ENCODE results near the gene KRTAP5-8.
"Not testable (repeated sequence)": the region's sequence is repeated elsewhere in the genome, so short reads cannot be mapped to it uniquely, and the experiment has no call there.

KRTAP5-8 gene

GRCh38 chr11:71542879-71543777 is 5.3 kb downstream of the KRTAP5-8 start:
- in situ Hi-C loops (cut with MboI; ENCODE audit: low sequenced_read_pairs): no loop called here

- in situ Hi-C loops (cut with MboI; ENCODE audit: low sequenced_read_pairs): no loop called here
These were observed 6.0 kb downstream of the KRTAP5-8 start for GRCh38 chr11:71543866-71544265.

- in situ Hi-C loops (cut with MboI; ENCODE audit: low sequenced_read_pairs): no loop called here
These were observed 6.8 kb downstream of the KRTAP5-8 start for GRCh38 chr11:71544525-71545214.

- in situ Hi-C loops (cut with MboI; ENCODE audit: low sequenced_read_pairs): no loop called here
These were observed 7.7 kb downstream of the KRTAP5-8 start for GRCh38 chr11:71545405-71545966.

GRCh38 chr11:71548120-71548519 is 10.3 kb downstream of the KRTAP5-8 start, which contains the start of gene KRTAP5-9:
TSS of gene KRTAP5-9 (plus strand) at chr11:71548420. CDS start at chr11:71548658, 238 bp downstream.
- in situ Hi-C loops (cut with MboI; ENCODE audit: low sequenced_read_pairs): no loop called here

GRCh38 chr11:71548716-71549151 is 10.9 kb downstream of the KRTAP5-8 start:
- in situ Hi-C loops (cut with MboI; ENCODE audit: low sequenced_read_pairs): no loop called here

GRCh38 chr11:71551711-71552110 is 13.9 kb downstream of the KRTAP5-8 start:
- in situ Hi-C loops (cut with MboI; ENCODE audit: low sequenced_read_pairs): no loop called here

- in situ Hi-C loops (cut with MboI; ENCODE audit: low sequenced_read_pairs): no loop called here
These were observed 17.2 kb downstream of the KRTAP5-8 start for GRCh38 chr11:71554996-71555395.

GRCh38 chr11:71555508-71555907 is 17.7 kb downstream of the KRTAP5-8 start:
- in situ Hi-C loops (cut with MboI; ENCODE audit: low sequenced_read_pairs): no loop called here

- in situ Hi-C loops (cut with MboI; ENCODE audit: low sequenced_read_pairs): no loop called here
These were observed 18.2 kb downstream of the KRTAP5-8 start for GRCh38 chr11:71556018-71556417.

GRCh38 chr11:71557257-71557656 is 19.4 kb downstream of the KRTAP5-8 start:
- in situ Hi-C loops (cut with MboI; ENCODE audit: low sequenced_read_pairs): no loop called here

GRCh38 chr11:71558996-71559395 is 21.2 kb downstream of the KRTAP5-8 start:
- in situ Hi-C loops (cut with MboI; ENCODE audit: low sequenced_read_pairs): no loop called here

- in situ Hi-C loops (cut with MboI; ENCODE audit: low sequenced_read_pairs): no loop called here
These were observed 24.3 kb downstream of the KRTAP5-8 start for GRCh38 chr11:71562120-71562519.

- in situ Hi-C loops (cut with MboI; ENCODE audit: low sequenced_read_pairs): no loop called here
These were observed 25.6 kb downstream of the KRTAP5-8 start for GRCh38 chr11:71563406-71563805.

- in situ Hi-C loops (cut with MboI; ENCODE audit: low sequenced_read_pairs): no loop called here
These were observed 26.6 kb downstream of the KRTAP5-8 start for GRCh38 chr11:71564430-71564829.

- in situ Hi-C loops (cut with MboI; ENCODE audit: low sequenced_read_pairs): no loop called here
These were observed 27.4 kb downstream of the KRTAP5-8 start, which contains the start of gene KRTAP5-10 for GRCh38 chr11:71565263-71565662. TSS of gene KRTAP5-10 (plus strand) at chr11:71565563. CDS start at chr11:71565588, 25 bp downstream.

- in situ Hi-C loops (cut with MboI; ENCODE audit: low sequenced_read_pairs): no loop called here
These were observed 28.3 kb downstream of the KRTAP5-8 start for GRCh38 chr11:71566081-71566620.

GRCh38 chr11:71566626-71567599 is 29.1 kb downstream of the KRTAP5-8 start:
- in situ Hi-C loops (cut with MboI; ENCODE audit: low sequenced_read_pairs): not testable (repeated sequence)

- in situ Hi-C loops (cut with MboI; ENCODE audit: low sequenced_read_pairs): not testable (repeated sequence)
These were observed 29.8 kb downstream of the KRTAP5-8 start for GRCh38 chr11:71567633-71568032.

All from hTERT RPE-1 (cell line).